ENCODE results near the gene ZNF490.
"Not testable (repeated sequence)": the region's sequence is repeated elsewhere in the genome, so short reads cannot be mapped to it uniquely, and the experiment has no call there.

ZNF490 gene

DNA sequence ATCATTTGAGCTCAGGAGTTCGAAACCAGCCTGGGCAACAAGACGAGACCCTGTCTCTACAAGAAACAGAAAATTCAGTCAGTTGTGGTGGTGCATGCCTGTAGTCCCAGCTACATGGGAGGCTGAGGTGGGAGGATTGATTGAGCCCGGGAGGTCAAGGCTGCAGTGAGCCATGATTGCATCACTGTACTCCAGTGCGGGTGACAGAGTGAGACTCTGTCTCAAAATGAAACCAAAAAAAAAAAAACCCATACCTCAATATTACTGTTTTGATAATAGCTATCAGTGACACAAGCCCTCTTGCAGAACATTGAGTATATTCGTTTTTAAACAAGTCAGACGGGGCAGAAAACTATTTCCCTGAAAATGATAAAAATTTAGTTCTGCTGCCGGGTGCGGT, 16.3 kb upstream of the ZNF490 start:
- no peaks in the 10 kb centered on the region for H3K4me1 ChIP-seq (ENCODE audit: control insufficient read depth, low read length)
- no peaks in the 10 kb centered on the region for H3F3A ChIP-seq (ENCODE audit: control insufficient read depth, insufficient read depth)
- H3K79me2 ChIP-seq (ENCODE audit: control insufficient read depth, low read length): no peaks in the 10 kb centered on the region
- no peak overlapping the region for H3K4me2 ChIP-seq (ENCODE audit: low read length)
- no peak overlapping the region for H3K4me3 ChIP-seq (ENCODE audit: low read length)
- no peaks in the 10 kb centered on the region for H4K20me1 ChIP-seq (ENCODE audit: control insufficient read depth, insufficient read depth, low read depth, low read length)
- no peak overlapping the region for H3K27ac ChIP-seq (ENCODE audit: low read depth, low read length)
- TF ChIP-seq, protein P1, sequence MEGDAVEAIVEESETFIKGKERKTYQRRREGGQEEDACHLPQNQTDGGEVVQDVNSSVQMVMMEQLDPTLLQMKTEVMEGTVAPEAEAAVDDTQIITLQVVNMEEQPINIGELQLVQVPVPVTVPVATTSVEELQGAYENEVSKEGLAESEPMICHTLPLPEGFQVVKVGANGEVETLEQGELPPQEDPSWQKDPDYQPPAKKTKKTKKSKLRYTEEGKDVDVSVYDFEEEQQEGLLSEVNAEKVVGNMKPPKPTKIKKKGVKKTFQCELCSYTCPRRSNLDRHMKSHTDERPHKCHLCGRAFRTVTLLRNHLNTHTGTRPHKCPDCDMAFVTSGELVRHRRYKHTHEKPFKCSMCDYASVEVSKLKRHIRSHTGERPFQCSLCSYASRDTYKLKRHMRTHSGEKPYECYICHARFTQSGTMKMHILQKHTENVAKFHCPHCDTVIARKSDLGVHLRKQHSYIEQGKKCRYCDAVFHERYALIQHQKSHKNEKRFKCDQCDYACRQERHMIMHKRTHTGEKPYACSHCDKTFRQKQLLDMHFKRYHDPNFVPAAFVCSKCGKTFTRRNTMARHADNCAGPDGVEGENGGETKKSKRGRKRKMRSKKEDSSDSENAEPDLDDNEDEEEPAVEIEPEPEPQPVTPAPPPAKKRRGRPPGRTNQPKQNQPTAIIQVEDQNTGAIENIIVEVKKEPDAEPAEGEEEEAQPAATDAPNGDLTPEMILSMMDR (IDR thresholded peaks at IDR 0.05; ENCODE audit: low read depth, low read length, poor library complexity, severe bottlenecking): no peak
- TF ChIP-seq EZH2phosphoT487 (IDR thresholded peaks at IDR 0.05; ENCODE audit: borderline replicate concordance, low read length): no peak
- no peaks in the 10 kb centered on the region for H3K9me2 ChIP-seq (replicated peaks; ENCODE audit: control insufficient read depth, low read length)
- no peaks in the 10 kb centered on the region for H3K27me3 ChIP-seq (ENCODE audit: control insufficient read depth, low read length)
- H3K36me3 ChIP-seq (ENCODE audit: control insufficient read depth, low read length): peaks cover 30% of the 10 kb centered on the region
- H3K9me3 ChIP-seq (ENCODE audit: control insufficient read depth, insufficient read depth, low read length): peaks cover 10% of the 10 kb centered on the region; the same call in 1 of the 2 replicates

- TF ChIP-seq, protein P1 (IDR thresholded peaks at IDR 0.05; ENCODE audit: low read depth, low read length, poor library complexity, severe bottlenecking): no peak
- no peak for TF ChIP-seq EZH2phosphoT487 (IDR thresholded peaks at IDR 0.05; ENCODE audit: borderline replicate concordance, low read length)
- peaks cover 16% of the 10 kb centered on the region for H3K79me2 ChIP-seq (ENCODE audit: control insufficient read depth, low read length)
- peaks cover 21% of the 10 kb centered on the region for H3K36me3 ChIP-seq (ENCODE audit: control insufficient read depth, low read length)
Measured at GRCh38 chr19:12623361-12624031, 12.9 kb upstream of the ZNF490 start.

GRCh38 chr19:12621253-12622024, 10.8 kb upstream of the ZNF490 start:
- not testable (repeated sequence) for H3K27ac ChIP-seq (ENCODE audit: low read depth, low read length); H4K20me1 ChIP-seq (ENCODE audit: control insufficient read depth, insufficient read depth, low read depth, low read length)

More at GRCh38 chr19:12623361-12624031, 12.9 kb upstream of the ZNF490 start:
- Histone ChIP-seq H3K27me3 (ENCODE audit: control insufficient read depth, low read length) (no peaks in the 10 kb centered on the region), H3K4me1 (ENCODE audit: control insufficient read depth, low read length) (peaks cover 8% of the 10 kb centered on the region), H4K20me1 (ENCODE audit: control insufficient read depth, insufficient read depth, low read depth, low read length) (0 out of 2 replicates have a peak, but pooled peaks cover 3% of the 10 kb centered on the region), H3F3A (ENCODE audit: control insufficient read depth, insufficient read depth) (no peaks in the 10 kb centered on the region), H3K27ac (ENCODE audit: low read depth, low read length) (no peak overlapping the region), H3K9me3 (ENCODE audit: control insufficient read depth, insufficient read depth, low read length) (peaks cover 8% of the 10 kb centered on the region; the same call in 1 of the 2 replicates), H3K4me2 (ENCODE audit: low read length) (no peak overlapping the region), H3K9me2 (replicated peaks; ENCODE audit: control insufficient read depth, low read length) (no peaks in the 10 kb centered on the region), H3K4me3 (ENCODE audit: low read length) (no peak overlapping the region)

GRCh38 chr19:12617646-12618045, 7.0 kb upstream of the ZNF490 start:
- Histone ChIP-seq H4K20me1 (ENCODE audit: control insufficient read depth, insufficient read depth, low read depth, low read length) (peaks cover 13% of the 10 kb centered on the region; the same call in 1 of the 2 replicates), H3K36me3 (ENCODE audit: control insufficient read depth, low read length) (no peaks in the 10 kb centered on the region), H3F3A (ENCODE audit: control insufficient read depth, insufficient read depth) (peaks cover 4% of the 10 kb centered on the region), H3K4me2 (ENCODE audit: low read length) (no peak overlapping the region), H3K27ac (ENCODE audit: low read depth, low read length) (no peak overlapping the region), H3K4me1 (ENCODE audit: control insufficient read depth, low read length) (peaks cover 42% of the 10 kb centered on the region), H3K27me3 (ENCODE audit: control insufficient read depth, low read length) (peaks cover 12% of the 10 kb centered on the region), H3K4me3 (ENCODE audit: low read length) (no peak overlapping the region), H3K9me2 (replicated peaks; ENCODE audit: control insufficient read depth, low read length) (no peaks in the 10 kb centered on the region), H3K9me3 (ENCODE audit: control insufficient read depth, insufficient read depth, low read length) (no peaks in the 10 kb centered on the region), H3K79me2 (ENCODE audit: control insufficient read depth, low read length) (peaks cover 42% of the 10 kb centered on the region)
- no peak for TF ChIP-seq EZH2phosphoT487 (IDR thresholded peaks at IDR 0.05; ENCODE audit: borderline replicate concordance, low read length)
- TF ChIP-seq, protein P1 (IDR thresholded peaks at IDR 0.05; ENCODE audit: low read depth, low read length, poor library complexity, severe bottlenecking): no peak

More at GRCh38 chr19:12621253-12622024, 10.8 kb upstream of the ZNF490 start:
- H3K27me3 ChIP-seq (ENCODE audit: control insufficient read depth, low read length); H3K4me3 ChIP-seq (ENCODE audit: low read length); H3K9me2 ChIP-seq (replicated peaks; ENCODE audit: control insufficient read depth, low read length); H3F3A ChIP-seq (ENCODE audit: control insufficient read depth, insufficient read depth); H3K9me3 ChIP-seq (ENCODE audit: control insufficient read depth, insufficient read depth, low read length); H3K4me2 ChIP-seq (ENCODE audit: low read length); H3K36me3 ChIP-seq (ENCODE audit: control insufficient read depth, low read length): not testable (repeated sequence)
- H3K79me2 ChIP-seq (ENCODE audit: control insufficient read depth, low read length): peaks cover 28% of the 10 kb centered on the region
- H3K4me1 ChIP-seq (ENCODE audit: control insufficient read depth, low read length): peaks cover 12% of the 10 kb centered on the region

Measured in DOHH2 (cell line).